ENCODE results near the gene LEPROT. TPM values are rescaled to one million over a fixed set of nuclear protein-coding genes. Genes with fewer than 3 reads are reported as not detected.
A peak's percentile ranks its signal among the peaks of the same experiment; 100 is the strongest.

Gene LEPROT
- polyA plus RNA-seq (30.9 and 39.2 TPM in 2 replicates), polyA minus RNA-seq (25.1 and 32.3 TPM in 2 replicates)

- Histone ChIP-seq H3K9ac (ENCODE audit: low read length) (peak within 1 kb of the TSS; percentile 77), H3F3A (ENCODE audit: insufficient read depth, low read length, poor library complexity, severe bottlenecking) (peaks cover 6% of the 10 kb centered on the region), H3K27me3 (ENCODE audit: insufficient read depth, low read depth, low read length) (no peaks in the 10 kb centered on the region), H3K79me2 (replicated peaks; ENCODE audit: insufficient read depth, low read length) (peaks cover 18% of the 10 kb centered on the region), H3K4me2 (ENCODE audit: low read length) (peak within 1 kb of the TSS; percentile 45), H2AFZ (ENCODE audit: low read depth, low read length) (peak within 1 kb of the TSS; percentile 93), H3K36me3 (ENCODE audit: insufficient read depth, low read length) (no peaks in the 10 kb centered on the region), H3K9me3 (ENCODE audit: low read length) (no peaks in the 10 kb centered on the region), H3K4me3 (ENCODE audit: low read length) (peak within 1 kb of the TSS; percentile 92), H3K27ac (ENCODE audit: low read length) (peak within 1 kb of the TSS; percentile 66), H4K20me1 (ENCODE audit: insufficient read depth) (no peaks in the 10 kb centered on the region), H3K9me2 (ENCODE audit: insufficient read depth, low read length) (no peaks in the 10 kb centered on the region)
- TF ChIP-seq MXI1 (conservative IDR thresholded peaks at IDR 0.05; ENCODE audit: poor library complexity, severe bottlenecking): peak; percentile 47
- TF ChIP-seq REST (IDR thresholded peaks at IDR 0.05; ENCODE audit: borderline replicate concordance): peak; percentile 30
- no peak for TF ChIP-seq TAF1 (IDR thresholded peaks at IDR 0.05; ENCODE audit: low read depth)
- TF ChIP-seq CTCF (IDR thresholded peaks at IDR 0.05; ENCODE audit: poor library complexity, severe bottlenecking): no peak
- peak; percentile 9 for TF ChIP-seq RAD21 (conservative IDR thresholded peaks at IDR 0.05)
- peak; percentile 53 for TF ChIP-seq POLR2AphosphoS5 (IDR thresholded peaks at IDR 0.05)
Measured at GRCh38 chr1:65420590-65421350, at the start of gene LEPROT, which contains the start of gene LEPR. Gene LEPROT (plus strand): TSS chr1:65420668. CDS start chr1:65420725, 57 bp downstream. Gene LEPR (plus strand): TSS chr1:65420668. CDS start chr1:65565566, 144,898 bp downstream.

GRCh38 chr1:65371544-65371943 lies 48.9 kb upstream of the LEPROT start:
- Histone ChIP-seq H3K4me3 (ENCODE audit: low read length) (no peak overlapping the region), H3K9me2 (ENCODE audit: insufficient read depth, low read length) (no peaks in the 10 kb centered on the region), H3K9ac (ENCODE audit: low read length) (no peak overlapping the region), H3K9me3 (ENCODE audit: low read length) (no peaks in the 10 kb centered on the region), H3F3A (ENCODE audit: insufficient read depth, low read length, poor library complexity, severe bottlenecking) (no peaks in the 10 kb centered on the region), H3K36me3 (ENCODE audit: insufficient read depth, low read length) (no peaks in the 10 kb centered on the region), H3K27ac (ENCODE audit: low read length) (no peak overlapping the region), H2AFZ (ENCODE audit: low read depth, low read length) (no peak overlapping the region), H4K20me1 (ENCODE audit: insufficient read depth) (no peaks in the 10 kb centered on the region), H3K27me3 (ENCODE audit: insufficient read depth, low read depth, low read length) (no peaks in the 10 kb centered on the region), H3K79me2 (replicated peaks; ENCODE audit: insufficient read depth, low read length) (no peaks in the 10 kb centered on the region), H3K4me2 (ENCODE audit: low read length) (no peak overlapping the region)
- TF ChIP-seq REST (IDR thresholded peaks at IDR 0.05; ENCODE audit: borderline replicate concordance): no peak
- no peak for TF ChIP-seq TAF1 (IDR thresholded peaks at IDR 0.05; ENCODE audit: low read depth)
- no peak for TF ChIP-seq EZH2 (IDR thresholded peaks at IDR 0.05; ENCODE audit: borderline replicate concordance, insufficient read depth, low read length, poor library complexity, severe bottlenecking)
- no peak for TF ChIP-seq EP300 (conservative IDR thresholded peaks at IDR 0.05; ENCODE audit: poor library complexity, severe bottlenecking)
- no peak for TF ChIP-seq POLR2AphosphoS5 (IDR thresholded peaks at IDR 0.05)

Measured in neural cell (in vitro differentiated cells).